22Rv1 (cell line): ENCODE data around the gene PPFIA3.
"Not testable (repeated sequence)": the region's sequence is repeated elsewhere in the genome, so short reads cannot be mapped to it uniquely, and the experiment has no call there.

Experiments
- H3K27ac ChIP-seq: fragments of 450-650 bp; 2 replicates; pipeline ENCODE4 v1.5.1; 2017
- CTCF ChIP-seq: fragments of 450-650 bp; IDR thresholded peaks from 2 replicates; pipeline ENCODE4 v1.5.1; 2017; ENCODE audit warnings: mild to moderate bottlenecking
- ZFX ChIP-seq: fragments of 450-650 bp; IDR thresholded peaks from 2 replicates; pipeline ENCODE4 v1.6.1; 2017; ENCODE audit warnings: antibody characterized with exemption, borderline replicate concordance

Gene PPFIA3

GRCh38 chr19:49119411-49120324, at the start of gene PPFIA3:
TSS of gene PPFIA3 (plus strand) at chr19:49119544. CDS start at chr19:49127874, 8,330 bp downstream.
- H3K27ac ChIP-seq, result peak within 1 kb of the TSS; percentile 99
- TF ChIP-seq ZFX (no peak), CTCF (no peak)

- TF ChIP-seq CTCF (no peak), ZFX (no peak)
- no peak overlapping the region for H3K27ac ChIP-seq
Measured at GRCh38 chr19:49070416-49070815, 48.9 kb upstream of the PPFIA3 start.

- H3K27ac ChIP-seq, result no peak overlapping the region
- no peak for TF ChIP-seq CTCF
- no peak for TF ChIP-seq ZFX
Measured at GRCh38 chr19:49071860-49072547, 47.3 kb upstream of the PPFIA3 start.

DNA sequence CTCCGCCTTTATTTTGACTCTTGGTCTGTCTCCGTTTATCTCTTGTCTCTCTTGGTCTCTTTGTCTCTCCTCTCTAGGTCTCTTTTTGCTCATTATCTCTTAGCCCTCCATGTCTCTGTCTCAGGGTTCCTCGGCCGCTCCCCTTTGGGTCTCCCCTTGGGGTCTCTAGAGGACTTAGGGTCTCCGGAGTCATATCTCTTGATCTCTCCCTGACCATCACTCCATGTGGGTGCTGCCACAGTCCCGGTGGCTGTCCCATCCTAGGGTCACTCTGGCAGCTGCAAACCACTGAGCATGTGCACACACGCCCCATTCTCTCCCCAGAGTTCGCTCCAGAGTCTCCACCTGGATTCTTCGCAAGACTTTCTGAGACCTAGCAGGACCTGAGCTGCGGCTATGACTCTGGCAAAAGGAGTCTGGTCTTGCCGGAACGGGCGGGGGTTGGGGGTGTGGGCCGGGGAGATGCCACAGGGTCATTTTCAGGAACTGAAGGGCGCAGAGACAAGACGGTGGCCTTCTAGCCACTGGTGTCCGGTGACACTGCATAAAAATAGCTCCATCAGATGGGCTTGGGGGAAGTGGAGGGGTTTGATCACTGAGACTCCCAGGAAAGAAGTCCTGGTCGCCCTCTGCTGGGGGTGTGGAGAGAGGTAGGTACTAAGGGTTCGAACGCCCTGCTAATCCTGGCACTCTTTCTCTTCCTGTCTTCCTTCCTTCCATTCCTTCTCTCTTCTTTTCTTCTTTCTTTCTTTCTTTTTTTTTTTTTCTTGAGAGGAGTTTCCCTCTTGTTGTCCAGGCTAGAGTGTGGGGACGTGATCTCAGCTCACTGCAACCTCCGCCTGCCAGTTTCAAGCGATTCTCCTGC, 45.6 kb upstream of the PPFIA3 start:
- TF ChIP-seq ZFX (no peak), CTCF (peak; percentile 69)
- no peak overlapping the region for H3K27ac ChIP-seq

- H3K27ac ChIP-seq, result not testable (repeated sequence)
- TF ChIP-seq CTCF, result peak; percentile 82
Measured at GRCh38 chr19:49074869-49075268, 44.5 kb upstream of the PPFIA3 start.

DNA sequence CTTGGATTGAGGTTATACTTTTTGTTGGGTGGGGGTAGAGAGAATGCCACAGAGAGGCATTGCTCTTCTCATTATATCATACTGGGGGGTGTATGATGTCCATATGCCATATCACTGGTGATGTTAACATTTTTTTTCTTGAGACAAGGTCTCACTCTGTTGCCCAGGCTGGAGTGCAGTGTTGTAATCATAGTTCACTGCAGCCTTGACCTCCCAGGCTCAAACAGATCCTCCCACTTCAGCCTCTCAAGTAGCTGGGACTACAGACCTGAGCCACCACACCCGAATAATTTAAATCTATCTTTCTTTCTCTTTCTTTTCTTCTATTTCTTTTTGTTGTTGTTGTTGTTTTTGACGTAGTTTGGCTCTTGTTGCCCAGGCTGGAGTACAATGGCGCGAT, 39.0 kb upstream of the PPFIA3 start:
- TF ChIP-seq ZFX (no peak), CTCF (no peak)

More for the DNA sequence above, 39.0 kb upstream of the PPFIA3 start:
- no peak overlapping the region for H3K27ac ChIP-seq
